HG02571 (cell line): ENCODE measurements around the gene TACC2.
"Not testable (repeated sequence)": the region's sequence is repeated elsewhere in the genome, so short reads cannot be mapped to it uniquely, and the experiment has no call there.

Experiments
- ATAC-seq: cut with Tn5 transposase; IDR thresholded peaks from one replicate; pipeline ENCODE4 v1.9.1; 2021; ENCODE audit warnings: mild to moderate bottlenecking, moderate library complexity; ENCODE audit not compliant: unreplicated experiment

Gene TACC2

GRCh38 chr10:121983852-121984251 lies 5.1 kb upstream of the TACC2 start:
- no peak for ATAC-seq

- ATAC-seq = no peak
Observed at GRCh38 chr10:121984463-121984862, 4.5 kb upstream of the TACC2 start.

- no peak for ATAC-seq
Observed at GRCh38 chr10:121990015-121990677, 1.2 kb downstream of the TACC2 start.

GRCh38 chr10:121991727-121992126 lies 2.8 kb downstream of the TACC2 start:
- ATAC-seq = not testable (repeated sequence)

- no peak for ATAC-seq
Observed at GRCh38 chr10:121994429-121994941, 5.5 kb downstream of the TACC2 start.

GRCh38 chr10:121998462-121998861 lies 9.5 kb downstream of the TACC2 start:
- no peak for ATAC-seq

- ATAC-seq = no peak
Observed at GRCh38 chr10:121999301-121999700, 10.3 kb downstream of the TACC2 start.

- no peak for ATAC-seq
Observed at GRCh38 chr10:122001698-122002097, 12.7 kb downstream of the TACC2 start.

- ATAC-seq = no peak
Observed at GRCh38 chr10:122007415-122007814, 18.5 kb downstream of the TACC2 start.

- no peak for ATAC-seq
Observed at GRCh38 chr10:122010405-122011050, 21.6 kb downstream of the TACC2 start.

GRCh38 chr10:122012731-122013130 lies 23.8 kb downstream of the TACC2 start:
- no peak for ATAC-seq

GRCh38 chr10:122013311-122013780 lies 24.4 kb downstream of the TACC2 start:
- ATAC-seq = no peak

GRCh38 chr10:122014652-122015248 lies 25.8 kb downstream of the TACC2 start:
- no peak for ATAC-seq

- ATAC-seq = not testable (repeated sequence)
Observed at GRCh38 chr10:122017926-122018325, 29.0 kb downstream of the TACC2 start.

- no peak for ATAC-seq
Observed at GRCh38 chr10:122018491-122018890, 29.5 kb downstream of the TACC2 start.

GRCh38 chr10:122018951-122019413 lies 30.0 kb downstream of the TACC2 start:
- ATAC-seq = no peak

- ATAC-seq = no peak
Observed at GRCh38 chr10:122019414-122019975, 30.5 kb downstream of the TACC2 start.

GRCh38 chr10:122020226-122020625 lies 31.3 kb downstream of the TACC2 start:
- ATAC-seq = no peak

- ATAC-seq = no peak
Observed at GRCh38 chr10:122021379-122021778, 32.4 kb downstream of the TACC2 start.

- ATAC-seq = no peak
Observed at GRCh38 chr10:122021828-122022227, 32.9 kb downstream of the TACC2 start.

GRCh38 chr10:122022276-122022675 lies 33.3 kb downstream of the TACC2 start:
- ATAC-seq = no peak
